SK-N-SH (cell line): ENCODE results near the gene ARHGAP4. TPM values are rescaled to one million over a fixed set of nuclear protein-coding genes. Genes with fewer than 3 reads are reported as not detected.

Source experiments
- CTCF ChIA-PET: fragments of 300-600, 350-600 bp; formaldehyde crosslinking; extraction: SDS; loops from one replicate; lab custom pipeline; 2021; lab: Yijun Ruan, JAX
- POLR2A ChIA-PET: fragments of 350-600 bp; sonication (Branson Sonifier 250); formaldehyde crosslinking; extraction: SDS; loops from one replicate; lab custom pipeline; 2020; ENCODE audit warnings: antibody characterized with exemption, inconsistent platforms; lab: Yijun Ruan, JAX
- DNase-seq: peaks from one replicate; pipeline ENCODE4 v3.0.0; 2012
- H2AFZ ChIP-seq: fragments of 200-600 bp; sonication (generic); 2 replicates; pipeline ENCODE4 v1.8.1; 2016; ENCODE audit warnings: antibody characterized with exemption, mild to moderate bottlenecking, low read depth
- H3F3A ChIP-seq: fragments of 200-600 bp; sonication (generic); replicated peaks from 2 replicates; pipeline ENCODE3; 2016; ENCODE audit warnings: antibody characterized with exemption, mild to moderate bottlenecking; ENCODE audit not compliant: insufficient read depth
- H3K27ac ChIP-seq, 2 experiments: fragments of 200-500 bp in 1 of 2; fragments of 200-600 bp in 1 of 2; sonication (Bioruptor generic) in 1 of 2; sonication (generic), shearing (Covaris generic) in 1 of 2; 2 replicates each; pipeline versions ENCODE4 v1.5.1 to v1.6.1; 2014 to 2016; ENCODE audit warnings: low read depth in 2 of 2, inconsistent platforms in 1 of 2, low read length in 1 of 2, mild to moderate bottlenecking in 1 of 2, mixed read lengths in 1 of 2
- H3K27me3 ChIP-seq: fragments of 200-600 bp; sonication (generic), shearing (Covaris generic); 2 replicates; pipeline ENCODE4 v1.6.1; 2016; ENCODE audit warnings: mixed run types; ENCODE audit not compliant: insufficient read depth
- H3K36me3 ChIP-seq, 2 experiments: fragments of 200-500 bp in 1 of 2; fragments of 200-600 bp in 1 of 2; sonication (Bioruptor generic) in 1 of 2; sonication (generic) in 1 of 2; replicated peaks in 1 of 2; 2 replicates each; pipeline versions ENCODE3 to v1.5.1; 2014 to 2016; ENCODE audit warnings: low read length in 1 of 2, mild to moderate bottlenecking in 1 of 2; ENCODE audit not compliant: insufficient read depth in 2 of 2, control insufficient read depth in 1 of 2
- H3K4me1 ChIP-seq, 2 experiments: fragments of 200-500 bp in 1 of 2; fragments of 200-600 bp in 1 of 2; sonication (Bioruptor generic) in 1 of 2; sonication (generic), shearing (Covaris generic) in 1 of 2; 2 replicates each; pipeline versions ENCODE4 v1.5.1 to v1.6.1; 2014 to 2016; ENCODE audit warnings: low read depth in 1 of 2, low read length in 1 of 2, mixed run types in 1 of 2; ENCODE audit not compliant: insufficient read depth in 2 of 2, control insufficient read depth in 1 of 2
- H3K4me2 ChIP-seq: fragments of 200-600 bp; sonication (generic), shearing (Covaris generic); 2 replicates; pipeline ENCODE4 v1.6.1; 2017; ENCODE audit warnings: mixed run types
- H3K4me3 ChIP-seq, 2 experiments: fragments of 200-500 bp in 1 of 2; fragments of 200-600 bp in 1 of 2; sonication (Bioruptor generic) in 1 of 2; sonication (generic), shearing (Covaris generic) in 1 of 2; 2 replicates each; pipeline versions ENCODE4 v1.5.1 to v1.8.1; 2014 to 2016; ENCODE audit warnings: low read depth in 2 of 2, inconsistent platforms in 1 of 2, low read length in 1 of 2, mild to moderate bottlenecking in 1 of 2, mixed read lengths in 1 of 2, moderate library complexity in 1 of 2
- H3K79me2 ChIP-seq: fragments of 200-600 bp; sonication (generic); 2 replicates; pipeline ENCODE4 v1.8.1; 2017; ENCODE audit warnings: mild to moderate bottlenecking; ENCODE audit not compliant: insufficient read depth
- H3K9ac ChIP-seq: fragments of 200-600 bp; sonication (generic); 2 replicates; pipeline ENCODE4 v1.6.1; 2017; ENCODE audit warnings: mixed run types
- H3K9me2 ChIP-seq: fragments of 200-600 bp; sonication (generic); 2 replicates; pipeline ENCODE4 v1.6.1; 2017; ENCODE audit warnings: mixed run types
- H3K9me3 ChIP-seq: fragments of 200-600 bp; sonication (generic); 2 replicates; pipeline ENCODE4 v1.6.1; 2017; ENCODE audit warnings: mixed run types, mild to moderate bottlenecking, moderate library complexity
- H4K20me1 ChIP-seq: fragments of 200-600 bp; sonication (generic); 2 replicates; pipeline ENCODE4 v1.6.1; 2017; ENCODE audit warnings: mild to moderate bottlenecking, mixed run types; ENCODE audit not compliant: insufficient read depth
- CHD2 ChIP-seq: fragments of 150-350 bp; IDR thresholded peaks from 2 replicates; pipeline ENCODE4 v1.6.1; 2018; ENCODE audit warnings: low read length; ENCODE audit not compliant: partially characterized antibody
- ELF1 ChIP-seq: IDR thresholded peaks from 2 replicates; pipeline ENCODE4 v1.4.0; 2012
- EP300 ChIP-seq, 2 experiments: IDR thresholded peaks; 2 replicates each; pipeline versions ENCODE4 v1.4.0 to v1.6.1; 2012; ENCODE audit warnings: borderline replicate concordance in 1 of 2, low read depth in 1 of 2, low read length in 1 of 2
- EZH2phosphoT487 ChIP-seq: fragments of 200-600 bp; sonication (generic); IDR thresholded peaks from 2 replicates; pipeline ENCODE4 v1.6.1; 2017; ENCODE audit warnings: low read depth, mixed run types, mild to moderate bottlenecking, antibody characterized with exemption, moderate library complexity, borderline replicate concordance
- FOSL2 ChIP-seq: IDR thresholded peaks from 2 replicates; pipeline ENCODE4 v1.4.0; 2012; ENCODE audit warnings: low read depth, mild to moderate bottlenecking, moderate library complexity, borderline replicate concordance
- FOXJ3 ChIP-seq: sonication (generic); formaldehyde crosslinking; IDR thresholded peaks from 2 replicates; pipeline ENCODE4 v1.5.1; 2020; ENCODE audit warnings: mild to moderate bottlenecking, missing genetic modification reagents
- FOXM1 ChIP-seq: IDR thresholded peaks from 2 replicates; pipeline ENCODE4 v1.4.0; 2012; ENCODE audit warnings: low read depth, mild to moderate bottlenecking
- JUND ChIP-seq: IDR thresholded peaks from 2 replicates; pipeline ENCODE4 v1.4.0; 2012
- MAX ChIP-seq: IDR thresholded peaks from 2 replicates; pipeline ENCODE4 v1.4.0; 2012; ENCODE audit warnings: low read depth
- MEF2A ChIP-seq: IDR thresholded peaks from 2 replicates; pipeline ENCODE4 v1.4.0; 2012; ENCODE audit warnings: low read depth, borderline replicate concordance
- MXI1 ChIP-seq: IDR thresholded peaks from 2 replicates; pipeline ENCODE4 v1.6.1; 2012; ENCODE audit warnings: mild to moderate bottlenecking, low read depth, low read length, improper control_type of control experiment
- PBX3 ChIP-seq: IDR thresholded peaks from 2 replicates; pipeline ENCODE4; 2012
- POLR2AphosphoS5 ChIP-seq: IDR thresholded peaks from 2 replicates; pipeline ENCODE4 v1.6.1; 2012; ENCODE audit warnings: low read depth, low read length
- RAD21 ChIP-seq: IDR thresholded peaks from 2 replicates; pipeline ENCODE4 v1.6.1; 2012; ENCODE audit warnings: mild to moderate bottlenecking, low read length
- RFX5 ChIP-seq: IDR thresholded peaks from 2 replicates; pipeline ENCODE4 v1.6.1; 2012; ENCODE audit warnings: mild to moderate bottlenecking, improper control_type of control experiment, low read length
- SIN3A ChIP-seq: IDR thresholded peaks from 2 replicates; pipeline ENCODE4 v1.6.1; 2012; ENCODE audit warnings: low read depth, mild to moderate bottlenecking, low read length, moderate library complexity, borderline replicate concordance
- SMC3 ChIP-seq: IDR thresholded peaks from 2 replicates; pipeline ENCODE4 v1.6.1; 2012; ENCODE audit warnings: low read depth, low read length, improper control_type of control experiment
- TAF1 ChIP-seq: IDR thresholded peaks from 2 replicates; pipeline ENCODE4 v1.6.1; 2012; ENCODE audit warnings: low read depth, mild to moderate bottlenecking, low read length, moderate library complexity, borderline replicate concordance
- TCF12 ChIP-seq: IDR thresholded peaks from 2 replicates; pipeline ENCODE4 v1.4.0; 2012
- USF2 ChIP-seq: fragments of 150-350 bp; IDR thresholded peaks from 2 replicates; pipeline ENCODE4 v1.6.1; 2017; ENCODE audit warnings: antibody characterized with exemption, low read length, low read depth, borderline replicate concordance
- YY1 ChIP-seq: IDR thresholded peaks from 2 replicates; pipeline ENCODE4 v1.4.0; 2012; ENCODE audit warnings: low read depth, mild to moderate bottlenecking
- ZBTB33 ChIP-seq: IDR thresholded peaks from 2 replicates; pipeline ENCODE4 v1.4.0; 2012; ENCODE audit warnings: low read depth, borderline replicate concordance
- WGBS: methylation state at CpG from one replicate; pipeline ENCODE4 v1.1.6; 2017; ENCODE audit warnings: low lambda C conversion rate; 5-methylcytosine and 5-hydroxymethylcytosine counted together
- polyA plus RNA-seq, 3 experiments: library from polyadenylated mRNA; depleted of rRNA; stranded (reverse); fragments of >200 nt; gene quantifications; 2 replicates each; pipeline ENCODE4 v1.2.3, GENCODE V29; 2012

ARHGAP4 gene
- polyA plus RNA-seq, 1 of the 3 experiments (the other 2 are of a cell fraction) = 1.6 TPM

GRCh38 chrX:153957224-153957623 is 31.2 kb upstream of the ARHGAP4 start:
- Histone ChIP-seq H3K27ac (no peak overlapping the region), H4K20me1 (peaks cover 16% of the 10 kb centered on the region), H3K9ac (no peak overlapping the region), H3K27me3 (no peaks in the 10 kb centered on the region), H3K9me3 (no peaks in the 10 kb centered on the region), H3K79me2 (0 out of 2 replicates have a peak, but pooled peaks cover 3% of the 10 kb centered on the region), H3F3A (no peaks in the 10 kb centered on the region), H3K36me3 (peaks cover 15 to 98% of the 10 kb centered on the region in 2 experiments), H3K4me2 (no peak overlapping the region), H3K9me2 (no peaks in the 10 kb centered on the region), H2AFZ (no peak overlapping the region), H3K4me3 (no peak overlapping the region), H3K4me1 (no peaks in the 10 kb centered on the region; a peak in 1 of 4 replicates)
- WGBS = 93% methylated on average over 11 of the region's 17 CpGs
- ChIA-PET POLR2A (no interaction called here), CTCF (interaction anchor here (2.5 to 3.6 kb wide), 2 partner anchors 10 to 11 kb away, joined by 7 to 21 read pairs; no protein-coding TSS in a partner anchor)
- TF ChIP-seq MXI1 (no peak), EZH2phosphoT487 (no peak), TAF1 (no peak), RFX5 (no peak), MAX (no peak), TCF12 (no peak), SMC3 (no peak), CHD2 (no peak), SIN3A (no peak), ELF1 (no peak), RAD21 (no peak), FOXM1 (no peak)
- no peak for DNase-seq

- no peak overlapping the region for H2AFZ ChIP-seq
- ChIA-PET CTCF (no interaction called here), POLR2A (no interaction called here)
- no peak overlapping the region for H3K9ac ChIP-seq
- H4K20me1 ChIP-seq = peaks cover 8% of the 10 kb centered on the region
- no peaks in the 10 kb centered on the region; a peak in 1 of 4 replicates for H3K4me1 ChIP-seq
- H3K79me2 ChIP-seq = 0 out of 2 replicates have a peak, but pooled peaks cover under 1% of the 10 kb centered on the region
- H3K27ac ChIP-seq = no peak overlapping the region
- H3K27me3 ChIP-seq = no peaks in the 10 kb centered on the region
- H3K9me3 ChIP-seq = no peaks in the 10 kb centered on the region
- 100% methylated on average over 7 of the region's 35 CpGs for WGBS
- no peaks in the 10 kb centered on the region for H3F3A ChIP-seq
- no peak overlapping the region for H3K4me3 ChIP-seq
- peaks cover 13 to 98% of the 10 kb centered on the region in 2 experiments for H3K36me3 ChIP-seq
- no peak for DNase-seq
- H3K4me2 ChIP-seq = no peak overlapping the region
- H3K9me2 ChIP-seq = no peaks in the 10 kb centered on the region
- no peak for TF ChIP-seq TAF1
- TF ChIP-seq POLR2AphosphoS5 = no peak
- TF ChIP-seq FOXJ3 (CRISPR knock-in tag) = no peak
- TF ChIP-seq JUND = no peak
- TF ChIP-seq EP300 (IDR thresholded peaks at IDR 0.05; ENCODE audit: borderline replicate concordance in 1 of 2, low read depth in 1 of 2, low read length in 1 of 2) = no peak
- TF ChIP-seq FOXM1 = no peak
- no peak for TF ChIP-seq CHD2
- no peak for TF ChIP-seq RAD21
- no peak for TF ChIP-seq PBX3
- TF ChIP-seq ELF1 = no peak
- no peak for TF ChIP-seq YY1
- TF ChIP-seq ZBTB33 = no peak
- TF ChIP-seq USF2 = no peak
- no peak for TF ChIP-seq MEF2A
- TF ChIP-seq FOSL2 = no peak
- no peak for TF ChIP-seq MAX
These were observed 30.2 kb upstream of the ARHGAP4 start for GRCh38 chrX:153956044-153956907.
